ENCODE results near the gene LYPLA2.
"Not testable (repeated sequence)": the region's sequence is repeated elsewhere in the genome, so short reads cannot be mapped to it uniquely, and the experiment has no call there.

LYPLA2 gene

GRCh38 chr1:23801338-23801748 lies 10.4 kb downstream of the LYPLA2 start:
- no peak for DNase-seq

- DNase-seq, result no peak
These were observed 10.9 kb downstream of the LYPLA2 start for GRCh38 chr1:23801876-23802275.

GRCh38 chr1:23802809-23803342 lies 11.9 kb downstream of the LYPLA2 start:
- DNase-seq, result not testable (repeated sequence)

GRCh38 chr1:23803674-23804073 lies 12.7 kb downstream of the LYPLA2 start:
- DNase-seq, result no peak

- no peak for DNase-seq
These were observed 13.4 kb downstream of the LYPLA2 start for GRCh38 chr1:23804183-23804835.

GRCh38 chr1:23805025-23805424 lies 14.1 kb downstream of the LYPLA2 start:
- no peak for DNase-seq

- no peak for DNase-seq
These were observed 15.3 kb downstream of the LYPLA2 start for GRCh38 chr1:23806280-23806679.

- no peak for DNase-seq
These were observed 16.5 kb downstream of the LYPLA2 start for GRCh38 chr1:23807453-23807852.

- DNase-seq, result peak; percentile 61
These were observed 18.8 kb downstream of the LYPLA2 start for GRCh38 chr1:23809751-23810171.

- DNase-seq, result peak; percentile 23
These were observed 20.0 kb downstream of the LYPLA2 start for GRCh38 chr1:23810818-23811540.

- DNase-seq, result no peak
These were observed 23.1 kb downstream of the LYPLA2 start for GRCh38 chr1:23814016-23814415.

GRCh38 chr1:23816361-23816760 lies 25.4 kb downstream of the LYPLA2 start:
- DNase-seq, result no peak

- no peak for DNase-seq
These were observed 26.0 kb downstream of the LYPLA2 start for GRCh38 chr1:23816906-23817305.

- no peak for DNase-seq
These were observed 26.7 kb downstream of the LYPLA2 start for GRCh38 chr1:23817633-23818032.

GRCh38 chr1:23823767-23824166 lies 32.8 kb downstream of the LYPLA2 start:
- no peak for DNase-seq

- no peak for DNase-seq
These were observed 33.7 kb downstream of the LYPLA2 start for GRCh38 chr1:23824711-23825075.

GRCh38 chr1:23825076-23825761 lies 34.3 kb downstream of the LYPLA2 start, which contains the start of gene HMGCL:
HMGCL (minus strand) TSS chr1:23825429; CDS start chr1:23825415, 14 bp downstream.
- DNase-seq, result peak; percentile 82

- DNase-seq, result no peak
These were observed 35.0 kb downstream of the LYPLA2 start for GRCh38 chr1:23825762-23826522.

GRCh38 chr1:23826590-23826989 lies 35.6 kb downstream of the LYPLA2 start:
- DNase-seq, result not testable (repeated sequence)

GRCh38 chr1:23827717-23828116 lies 36.8 kb downstream of the LYPLA2 start:
- DNase-seq, result no peak

- DNase-seq, result not testable (repeated sequence)
These were observed 43.2 kb downstream of the LYPLA2 start for GRCh38 chr1:23834156-23834555.

- DNase-seq, result no peak
These were observed 45.1 kb downstream of the LYPLA2 start for GRCh38 chr1:23836037-23836436.

- no peak for DNase-seq
These were observed 47.0 kb downstream of the LYPLA2 start for GRCh38 chr1:23837908-23838307.

All from NCI-H1694 treated with DMSO at 0.1 percent for 48 hours (cell line).